Sigmoid colon (tissue), 7 donors: ENCODE measurements around the gene CRB2. TPM values are rescaled to one million over a fixed set of nuclear protein-coding genes. Genes with fewer than 3 reads are reported as not detected.
"Not testable (repeated sequence)": the region's sequence is repeated elsewhere in the genome, so short reads cannot be mapped to it uniquely, and the experiment has no call there.

Experiments
- DNase-seq: peaks from one replicate; pipeline ENCODE4 v3.0.0-alpha.2; 2019
- H3K27ac ChIP-seq, 4 donors: fragments of 200-600 bp; sonication (generic); one replicate each; pipeline ENCODE4 v1.5.1; 2016 to 2019; ENCODE audit warnings: mild to moderate bottlenecking in 1 of 4
- H3K27me3 ChIP-seq, 3 donors: fragments of 200-600 bp; sonication (generic); one replicate each; pipeline ENCODE4 v1.5.1; 2019; ENCODE audit warnings: mild to moderate bottlenecking in 1 of 3
- H3K36me3 ChIP-seq, 4 donors: fragments of 200-600 bp; sonication (generic); one replicate each; pipeline ENCODE4 v1.5.1; 2016 to 2019
- H3K4me1 ChIP-seq, 4 donors: fragments of 200-600 bp; sonication (generic); one replicate each; pipeline ENCODE4 v1.5.1; 2017 to 2019
- H3K4me3 ChIP-seq, 4 donors: fragments of 200-600 bp; sonication (generic); one replicate each; pipeline ENCODE4 v1.5.1; 2017 to 2019; ENCODE audit warnings: mild to moderate bottlenecking in 2 of 4, moderate library complexity in 1 of 4
- H3K9me3 ChIP-seq, 4 donors: fragments of 200-600 bp in 3 of 4; sonication (generic) in 3 of 4; one replicate each; pipeline versions ENCODE4 v1.5.1 to v1.6.1; 2013 to 2019
- EP300 ChIP-seq, 4 donors: sonication (generic); formaldehyde crosslinking; IDR thresholded peaks; one replicate each; pipeline ENCODE4 v1.6.1; 2017; ENCODE audit warnings: antibody characterized with exemption in 4 of 4
- POLR2A ChIP-seq, 2 donors: fragments of 450-650 bp; IDR thresholded peaks; one replicate each; pipeline ENCODE4 v1.6.1; 2016; ENCODE audit warnings: antibody characterized with exemption in 2 of 2, mild to moderate bottlenecking in 2 of 2, moderate library complexity in 2 of 2
- POLR2AphosphoS5 ChIP-seq, 4 donors: sonication (generic); formaldehyde crosslinking; IDR thresholded peaks; one replicate each; pipeline ENCODE4 v1.6.1; 2017; ENCODE audit warnings: antibody characterized with exemption in 4 of 4
- WGBS, 2 donors: extraction: QIAGEN DNeasy Blood & Tissue Kit; methylation state at CpG; one replicate each; pipeline ENCODE4 v1.1.7; 2013; 5-methylcytosine and 5-hydroxymethylcytosine counted together
- intact Hi-C: fragments of 100-400 bp; cut with DNase I; formaldehyde crosslinking; loops from one replicate; pipeline ENCODE4 v1.15.1; 2023
- polyA plus RNA-seq, 3 donors: library from polyadenylated mRNA; stranded (reverse); fragments of 200-250 nt; gene quantifications; one replicate each; pipeline ENCODE4 v1.2.3, GENCODE V29; 2013
- total RNA-seq, 4 donors: library from RNA; depleted of rRNA; stranded (reverse); fragments of >200 nt; gene quantifications; one replicate each; pipeline ENCODE4 v1.1.0, GENCODE V29; 2016
- TF ChIP-seq, protein P1 (sequence below), 4 experiments: fragments of 450-650 bp in 3 of 4; fragments of 200-600 bp in 1 of 4; IDR thresholded peaks; one replicate each; pipeline ENCODE4 v1.5.1; 2016 to 2019; ENCODE audit warnings: antibody characterized with exemption in 4 of 4, mild to moderate bottlenecking in 3 of 4, moderate library complexity in 2 of 4
- donor health status: healthy with polysubstance abuse.
- donor health status: Bipolar disorder and iron deficiency.
- donor health status: healthy.

CRB2 gene
- total and polyA plus RNA-seq, 7 donors = 0.14 to 0.79 (median 0.40) TPM; not detected in 3

DNA sequence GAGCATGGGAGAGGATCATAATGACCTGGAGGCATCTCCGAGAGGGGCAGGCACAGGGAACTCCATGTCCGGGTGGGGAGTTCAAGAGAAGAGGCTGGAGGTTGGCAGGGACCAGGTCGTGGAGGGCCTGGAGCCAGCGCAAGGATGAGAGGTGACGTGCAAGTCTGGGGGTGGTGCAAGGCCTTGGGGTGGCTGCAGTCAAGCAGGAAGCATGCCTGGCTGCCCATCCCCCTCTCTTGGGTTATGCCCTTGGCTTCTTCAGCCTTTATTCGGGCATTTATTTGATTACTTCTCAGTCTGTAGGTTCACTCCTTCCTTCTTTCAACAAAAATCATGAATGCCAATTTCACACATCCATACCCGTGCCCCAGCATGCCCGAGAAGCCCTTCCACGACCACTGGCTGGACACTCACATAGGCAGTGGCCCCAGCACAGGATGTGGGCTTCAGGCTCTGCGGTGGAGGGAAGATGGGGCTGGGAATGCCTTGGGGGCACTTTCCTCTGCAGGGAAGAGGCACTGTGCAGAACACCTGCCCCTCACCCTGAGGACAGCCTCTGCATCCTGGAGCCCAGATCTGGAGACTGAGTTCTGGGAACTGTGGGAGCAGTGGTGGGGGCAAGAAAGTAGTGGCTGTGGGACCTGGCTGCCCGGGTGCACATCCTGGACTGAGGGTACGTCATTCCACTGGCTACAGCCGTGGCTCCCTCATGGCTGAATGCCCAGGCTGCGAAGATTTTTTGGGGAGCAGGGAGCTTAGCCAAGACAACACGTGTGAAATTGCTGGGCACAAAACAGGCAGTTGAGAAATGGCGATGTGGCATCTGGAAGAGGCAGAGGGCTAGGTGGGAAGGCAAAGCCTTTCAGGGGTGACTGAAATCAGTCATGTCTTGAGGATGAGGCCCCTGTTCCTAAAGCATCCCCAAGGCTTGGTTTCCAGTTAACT lies 38.6 kb downstream of the CRB2 start:
- 84 to 89% methylated on average over 16 of the region's 16 CpGs for WGBS, 2 donors
- Histone ChIP-seq H3K27ac (no peak overlapping the region), H3K36me3 (no peaks in the 10 kb centered on the region), H3K27me3 (no peaks in the 10 kb centered on the region), H3K4me1 (no peaks in the 10 kb centered on the region), H3K9me3 (no peaks in the 10 kb centered on the region), H3K4me3 (no peak overlapping the region)
- no peak for DNase-seq
- intact Hi-C loops = no loop called here
- TF ChIP-seq EP300 (IDR thresholded peaks at IDR 0.05) (no peak), POLR2A (IDR thresholded peaks at IDR 0.05) (no peak)

DNA sequence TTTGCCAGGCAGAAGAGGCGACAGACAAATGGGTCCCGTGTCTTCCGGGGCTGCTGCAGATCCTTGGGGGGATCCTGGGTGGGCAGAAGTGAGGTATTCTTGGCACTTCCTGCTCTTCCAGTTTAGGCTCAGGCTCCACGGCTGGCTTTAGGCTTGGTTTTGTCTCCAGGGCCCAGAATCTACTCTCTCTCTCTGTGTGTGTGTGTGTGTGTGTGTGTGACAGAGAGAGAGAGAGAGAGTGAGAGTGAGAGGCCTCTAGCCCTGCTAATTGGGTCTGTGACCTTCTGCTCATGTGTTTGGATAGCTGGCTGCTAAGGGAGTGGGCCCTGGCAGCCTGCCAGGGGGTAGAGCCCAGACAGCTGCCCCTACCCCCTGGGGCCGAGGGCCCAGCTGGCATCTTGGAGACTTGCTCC lies 39.3 kb downstream of the CRB2 start:
- 54 to 72% methylated on average over 5 of the region's 5 CpGs for WGBS, 2 donors
- H3K4me1 ChIP-seq = no peaks in the 10 kb centered on the region
- no peak for DNase-seq

DNA sequence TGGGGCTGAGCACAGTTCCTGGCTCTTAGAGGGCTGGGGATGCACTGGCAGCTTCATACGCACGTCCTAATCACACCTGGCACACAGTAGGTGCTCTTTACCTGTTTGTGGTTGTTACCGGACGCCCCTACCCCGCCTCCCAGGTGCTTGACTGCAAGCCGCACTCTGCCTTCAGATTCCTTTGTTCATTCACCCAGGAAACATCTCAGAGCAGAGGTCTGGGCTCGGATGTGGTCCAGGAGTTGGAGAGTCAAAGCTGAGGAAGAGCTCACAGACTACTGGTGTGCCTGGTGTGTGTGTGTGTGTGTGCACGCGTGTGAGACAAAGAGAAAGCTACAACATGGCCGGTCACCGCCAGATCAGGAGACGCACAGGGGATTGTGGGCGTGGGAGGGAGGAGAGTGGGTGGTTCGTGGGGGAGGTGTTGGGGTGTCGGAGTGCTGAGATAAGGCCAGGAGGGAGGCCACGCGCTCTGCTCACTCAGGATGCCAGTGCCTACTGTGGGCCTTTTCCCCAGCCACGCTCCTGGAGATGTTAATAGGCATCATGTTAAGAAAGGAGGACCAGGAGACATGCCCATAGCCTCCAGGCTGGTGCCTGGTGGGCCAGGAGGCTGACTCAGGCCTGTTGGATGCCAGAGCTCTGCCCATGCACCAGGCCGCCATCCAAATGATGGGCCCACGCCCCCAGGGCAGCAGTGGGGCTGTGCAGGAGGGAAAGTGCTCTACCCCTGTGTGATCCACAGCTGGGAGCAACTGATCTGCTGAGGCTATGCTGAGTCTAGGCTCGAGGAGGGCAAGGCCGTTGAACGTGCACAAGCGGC lies 39.9 kb downstream of the CRB2 start:
- no peak for TF ChIP-seq POLR2A (IDR thresholded peaks at IDR 0.05)
- no peak for TF ChIP-seq EP300 (IDR thresholded peaks at IDR 0.05)
- no peak for TF ChIP-seq POLR2AphosphoS5 (IDR thresholded peaks at IDR 0.05)
- TF ChIP-seq, protein P1, sequence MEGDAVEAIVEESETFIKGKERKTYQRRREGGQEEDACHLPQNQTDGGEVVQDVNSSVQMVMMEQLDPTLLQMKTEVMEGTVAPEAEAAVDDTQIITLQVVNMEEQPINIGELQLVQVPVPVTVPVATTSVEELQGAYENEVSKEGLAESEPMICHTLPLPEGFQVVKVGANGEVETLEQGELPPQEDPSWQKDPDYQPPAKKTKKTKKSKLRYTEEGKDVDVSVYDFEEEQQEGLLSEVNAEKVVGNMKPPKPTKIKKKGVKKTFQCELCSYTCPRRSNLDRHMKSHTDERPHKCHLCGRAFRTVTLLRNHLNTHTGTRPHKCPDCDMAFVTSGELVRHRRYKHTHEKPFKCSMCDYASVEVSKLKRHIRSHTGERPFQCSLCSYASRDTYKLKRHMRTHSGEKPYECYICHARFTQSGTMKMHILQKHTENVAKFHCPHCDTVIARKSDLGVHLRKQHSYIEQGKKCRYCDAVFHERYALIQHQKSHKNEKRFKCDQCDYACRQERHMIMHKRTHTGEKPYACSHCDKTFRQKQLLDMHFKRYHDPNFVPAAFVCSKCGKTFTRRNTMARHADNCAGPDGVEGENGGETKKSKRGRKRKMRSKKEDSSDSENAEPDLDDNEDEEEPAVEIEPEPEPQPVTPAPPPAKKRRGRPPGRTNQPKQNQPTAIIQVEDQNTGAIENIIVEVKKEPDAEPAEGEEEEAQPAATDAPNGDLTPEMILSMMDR (IDR thresholded peaks at IDR 0.05) = no peak
- Histone ChIP-seq H3K27me3 (no peaks in the 10 kb centered on the region), H3K9me3 (no peaks in the 10 kb centered on the region), H3K27ac (no peak overlapping the region), H3K4me1 (peaks cover 0 to 3% (median 1%) of the 10 kb centered on the region in 4 donors), H3K4me3 (no peak overlapping the region), H3K36me3 (no peaks in the 10 kb centered on the region)
- 89 to 94% methylated on average over 24 of the region's 24 CpGs for whole genome bisulfite sequencing, 2 donors
- DNase-seq = no peak
- intact Hi-C loops = no loop called here

More for the DNA sequence above, 39.3 kb downstream of the CRB2 start:
- no peaks in the 10 kb centered on the region for H3K27me3 ChIP-seq
- H3K36me3 ChIP-seq = no peaks in the 10 kb centered on the region
- H3K27ac ChIP-seq = no peak overlapping the region
- intact Hi-C loops = no loop called here
- no peak overlapping the region for H3K4me3 ChIP-seq
- H3K9me3 ChIP-seq = no peaks in the 10 kb centered on the region
- TF ChIP-seq POLR2AphosphoS5 (IDR thresholded peaks at IDR 0.05) (no peak), EP300 (IDR thresholded peaks at IDR 0.05) (no peak)

DNA sequence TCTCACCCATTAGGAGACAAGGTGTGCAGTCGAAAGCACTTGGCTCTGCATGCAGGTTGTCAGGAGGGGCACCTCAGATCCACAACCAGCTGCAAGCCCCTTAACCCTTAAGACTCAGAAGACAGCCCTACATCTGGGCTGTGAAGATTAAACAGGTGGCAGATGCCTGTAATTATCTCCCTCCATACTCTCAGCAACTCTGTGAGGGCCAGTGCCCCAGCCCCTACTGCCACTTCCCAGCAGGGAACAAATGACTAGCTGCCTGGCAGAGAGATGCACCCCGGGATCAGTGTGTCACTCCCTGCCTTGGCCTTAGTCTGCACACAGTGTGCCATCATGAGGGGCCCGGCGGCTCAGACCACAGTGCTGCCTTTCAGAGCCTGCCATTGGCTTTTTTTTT lies 42.0 kb downstream of the CRB2 start:
- TF ChIP-seq, protein P1 (IDR thresholded peaks at IDR 0.05) = no peak
- TF ChIP-seq EP300 (IDR thresholded peaks at IDR 0.05) = no peak
- TF ChIP-seq POLR2AphosphoS5 (IDR thresholded peaks at IDR 0.05) = no peak
- TF ChIP-seq POLR2A (IDR thresholded peaks at IDR 0.05) = no peak
- WGBS, 2 donors = 94 to 97% methylated on average over 4 of the region's 4 CpGs
- Histone ChIP-seq H3K27me3 (no peaks in the 10 kb centered on the region), H3K4me3 (no peak overlapping the region), H3K4me1 (peaks cover 0 to 23% (median 9%) of the 10 kb centered on the region in 4 donors), H3K9me3 (no peaks in the 10 kb centered on the region), H3K36me3 (no peaks in the 10 kb centered on the region), H3K27ac (no peak overlapping the region)
- intact Hi-C loops = no loop called here
- DNase-seq = no peak

DNA sequence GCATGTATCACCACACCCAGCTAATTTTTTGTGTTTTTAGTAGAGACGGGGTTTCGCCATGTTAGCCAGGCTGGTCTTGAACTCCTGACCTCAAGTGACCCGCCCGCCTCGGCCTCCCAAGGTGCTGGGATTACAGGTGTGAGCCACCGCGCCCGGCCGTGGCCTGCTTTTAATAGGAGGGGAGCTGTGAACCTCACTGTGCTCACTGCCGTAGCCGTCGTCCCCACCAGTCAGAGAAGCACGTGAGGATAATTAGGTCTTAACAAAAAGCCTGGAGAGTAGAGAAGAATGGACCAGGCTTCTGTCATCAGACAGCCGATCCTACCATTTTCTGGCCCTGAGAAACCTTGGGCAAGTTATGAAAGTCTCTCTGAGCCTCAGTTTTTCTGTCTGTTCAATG lies 42.9 kb downstream of the CRB2 start:
- DNase-seq, H3K27ac ChIP-seq, H3K4me3 ChIP-seq, H3K27me3 ChIP-seq, H3K9me3 ChIP-seq, H3K36me3 ChIP-seq, intact Hi-C loops: not testable (repeated sequence)
- peaks cover 0 to 23% (median 9%) of the 10 kb centered on the region in 4 donors for H3K4me1 ChIP-seq
- 89 to 95% methylated on average over 14 of the region's 14 CpGs for WGBS, 2 donors
